T-helper 1 cell treated with Interleukin-12 subunit alpha and Interleukin-12 subunit beta and Interleukin-4 antibody, amounts not matched to agents 30 ng/mL and 1 ng/mL, for 36 hours (primary cell): Measurements from ENCODE around the gene SASH3. TPM values are rescaled to one million over a fixed set of nuclear protein-coding genes. Genes with fewer than 3 reads are reported as not detected.

ENCODE experiments used
- intact Hi-C: fragments of 100-400 bp; cut with micrococcal nuclease; formaldehyde crosslinking; loops from one replicate; pipeline ENCODE4 v1.15.1; 2024
- total RNA-seq: library from RNA; stranded (reverse); gene quantifications from 2 replicates; pipeline ENCODE4 v1.2.3, GENCODE V29; 2022

The SASH3 gene
- total RNA-seq, 1 donor from 2014 or later, result 301 TPM

GRCh38 chrX:129755779-129756650 lies 23.7 kb upstream of the SASH3 start:
- intact Hi-C loops, result loop anchor here (2.0 to 5.0 kb wide), 2 partner anchors 119 to 149 kb away; no protein-coding TSS in a partner anchor

GRCh38 chrX:129759576-129760061 lies 20.1 kb upstream of the SASH3 start:
- intact Hi-C loops, result loop anchor here (1.0 to 5.0 kb wide), 4 partner anchors 10 to 152 kb away; no protein-coding TSS in a partner anchor

DNA sequence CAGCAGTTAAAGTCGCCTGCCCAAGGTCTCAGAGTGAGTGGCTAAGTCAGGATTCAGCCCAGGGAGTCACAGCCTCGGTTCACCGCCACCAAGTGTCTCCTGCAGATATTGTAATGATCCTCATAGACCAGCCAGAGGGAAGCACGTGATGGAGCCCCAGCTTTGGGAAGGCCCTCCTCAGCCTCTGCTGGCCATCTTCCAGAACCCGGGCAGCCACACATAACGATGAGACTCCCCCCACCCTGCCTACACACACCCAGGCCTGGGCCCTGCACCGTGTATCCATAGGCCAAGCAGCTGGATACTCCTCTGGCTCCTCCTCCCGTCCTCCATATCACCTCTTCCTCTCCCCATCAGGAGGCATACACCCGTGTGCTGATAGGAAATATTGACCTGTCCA lies 19.6 kb upstream of the SASH3 start:
- intact Hi-C loops, result no loop called here

GRCh38 chrX:129760981-129761380 lies 18.8 kb upstream of the SASH3 start:
- intact Hi-C loops, result no loop called here

- intact Hi-C loops, result no loop called here
These were observed 18.2 kb upstream of the SASH3 start for GRCh38 chrX:129761596-129761995.

- intact Hi-C loops, result no loop called here
These were observed 17.3 kb upstream of the SASH3 start for GRCh38 chrX:129762448-129762847.

DNA sequence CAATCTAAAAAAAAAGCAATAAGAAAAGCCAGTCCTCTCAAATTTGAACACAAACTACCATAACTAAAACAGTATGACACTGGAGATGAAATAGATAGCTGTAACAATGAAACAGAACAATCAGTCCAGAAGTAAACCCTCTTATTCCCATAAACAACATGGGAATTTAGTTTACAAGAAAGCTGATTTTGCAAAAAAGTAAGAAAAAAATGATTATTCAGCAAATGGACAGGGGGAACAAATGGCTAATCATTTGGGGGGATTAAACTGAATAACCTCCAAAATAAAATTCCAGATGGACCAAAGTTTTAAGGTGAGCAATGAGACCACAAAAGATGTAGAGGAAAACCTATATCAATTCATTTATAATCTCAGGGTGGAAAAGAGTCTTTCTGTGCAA lies 16.1 kb upstream of the SASH3 start:
- intact Hi-C loops, result no loop called here

DNA sequence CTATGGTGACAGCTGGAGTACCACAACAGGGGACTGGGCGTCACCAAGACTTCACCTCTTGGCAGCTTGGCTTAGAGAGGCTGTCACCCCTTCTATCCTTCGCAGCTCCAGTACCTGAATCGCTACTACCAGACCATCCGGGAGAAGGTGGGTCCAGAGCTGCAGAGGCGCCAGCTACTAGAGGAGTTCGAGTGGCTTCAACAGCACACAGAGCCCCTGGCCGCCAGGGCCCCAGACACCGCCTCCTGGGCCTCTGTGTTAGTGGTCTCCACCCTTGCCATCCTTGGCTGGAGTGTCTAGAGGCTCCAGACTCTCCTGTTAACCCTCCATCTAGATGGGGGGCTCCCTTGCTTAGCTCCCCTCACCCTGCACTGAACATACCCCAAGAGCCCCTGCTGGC lies 11.6 kb upstream of the SASH3 start:
- intact Hi-C loops, result no loop called here

DNA sequence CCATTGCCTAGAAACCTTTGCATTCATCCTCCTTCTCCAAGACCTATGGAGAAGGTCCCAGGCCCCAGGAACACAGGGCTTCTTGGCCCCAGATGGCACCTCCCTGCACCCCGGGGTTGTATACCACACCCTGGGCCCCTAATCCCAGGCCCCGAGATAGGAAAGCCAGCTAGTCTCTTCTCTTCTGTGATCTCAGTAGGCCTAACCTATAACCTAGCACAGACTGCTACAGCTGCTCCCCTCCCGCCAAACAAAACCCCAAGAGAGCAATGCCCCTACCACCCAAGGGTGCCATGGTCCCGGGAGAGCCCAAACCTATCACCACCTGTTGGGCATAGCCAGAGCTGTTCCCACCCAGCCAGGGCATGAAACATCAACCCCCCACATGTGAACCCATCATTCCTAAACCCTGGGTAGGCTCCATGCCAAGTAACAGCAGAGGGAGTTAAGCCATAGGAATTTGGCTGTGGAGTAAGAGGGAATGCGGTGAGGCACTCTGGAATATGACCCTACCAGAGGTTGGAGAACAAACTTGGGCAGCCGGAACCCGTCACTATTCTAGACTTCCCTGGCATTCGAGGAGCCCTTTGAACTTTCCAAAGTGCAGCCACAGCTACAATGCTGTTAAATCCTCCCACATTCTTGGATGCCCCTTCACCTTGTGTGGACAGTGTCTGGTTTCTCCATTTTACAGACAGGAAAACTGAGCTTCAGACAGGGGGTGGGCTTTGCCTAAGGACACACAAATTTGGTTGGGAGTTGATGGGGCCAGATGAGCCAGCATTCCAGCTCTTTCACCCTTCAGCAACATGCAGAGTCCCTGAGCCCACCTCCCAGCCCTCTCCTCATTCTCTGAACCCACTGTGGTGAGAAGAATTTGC lies 10.9 kb upstream of the SASH3 start:
- intact Hi-C loops, result loop anchor here (1.0 kb wide), 3 partner anchors 8 to 12 kb away; no protein-coding TSS in a partner anchor

- intact Hi-C loops, result loop anchor here (1.0 kb wide), 3 partner anchors 8 to 12 kb away; no protein-coding TSS in a partner anchor
These were observed 10.1 kb upstream of the SASH3 start for GRCh38 chrX:129769467-129770154.

DNA sequence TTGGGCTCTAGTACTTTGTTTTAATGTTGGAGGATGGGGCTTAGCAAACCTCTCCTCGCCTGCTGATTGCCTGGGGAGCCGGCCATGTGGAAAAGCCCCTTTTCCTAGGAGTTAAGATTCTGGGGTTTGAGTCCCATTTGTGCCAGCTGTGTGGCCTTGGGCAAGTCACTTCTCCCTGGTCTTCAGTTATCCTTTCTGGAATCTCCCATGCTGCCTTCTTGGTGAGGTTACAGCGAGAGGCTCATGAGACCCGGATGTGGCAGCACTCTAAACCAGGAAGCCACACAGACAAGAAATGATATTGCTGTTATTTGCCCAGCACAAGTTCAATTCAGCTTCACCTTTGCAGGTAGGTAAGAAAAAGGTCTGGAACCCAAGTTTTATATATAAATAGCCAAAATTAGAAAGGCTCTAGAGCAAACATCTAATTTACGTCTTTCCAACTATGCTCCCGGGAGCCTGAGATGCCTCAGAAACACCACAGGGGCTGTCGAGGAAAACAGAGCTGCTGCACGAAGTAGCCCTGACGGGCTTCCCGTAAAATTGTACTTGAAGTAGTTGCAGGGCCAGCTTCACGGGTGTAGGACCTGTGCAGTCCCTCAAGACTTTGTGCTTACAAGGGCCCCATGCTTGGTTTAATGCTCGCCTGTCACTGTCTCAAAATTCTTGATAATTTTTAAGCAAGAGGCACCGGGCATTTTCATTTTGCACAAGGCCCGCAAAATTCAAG lies 8.3 kb upstream of the SASH3 start:
- intact Hi-C loops, result no loop called here

- intact Hi-C loops, result loop anchor here (1.0 kb wide), 1 partner anchor 8 kb away; no protein-coding TSS in a partner anchor
These were observed 6.8 kb upstream of the SASH3 start for GRCh38 chrX:129772796-129773431.

- intact Hi-C loops, result loop anchor here (1.0 kb wide), 1 partner anchor 7 kb away; no protein-coding TSS in a partner anchor
These were observed 5.9 kb upstream of the SASH3 start for GRCh38 chrX:129773649-129774458.

- intact Hi-C loops, result loop anchor here (1.0 to 5.0 kb wide), 4 partner anchors 8 to 490 kb away; partner anchors contain the start of genes BCORL1 and ZNF280C
These were observed 2.3 kb upstream of the SASH3 start for GRCh38 chrX:129777218-129778030.

GRCh38 chrX:129779086-129779672 lies 570 bp upstream of the SASH3 start:
- intact Hi-C loops, result loop anchor here (2.0 to 5.0 kb wide), 2 partner anchors 204 to 488 kb away; partner anchors contain the start of genes BCORL1 and ZNF280C

DNA sequence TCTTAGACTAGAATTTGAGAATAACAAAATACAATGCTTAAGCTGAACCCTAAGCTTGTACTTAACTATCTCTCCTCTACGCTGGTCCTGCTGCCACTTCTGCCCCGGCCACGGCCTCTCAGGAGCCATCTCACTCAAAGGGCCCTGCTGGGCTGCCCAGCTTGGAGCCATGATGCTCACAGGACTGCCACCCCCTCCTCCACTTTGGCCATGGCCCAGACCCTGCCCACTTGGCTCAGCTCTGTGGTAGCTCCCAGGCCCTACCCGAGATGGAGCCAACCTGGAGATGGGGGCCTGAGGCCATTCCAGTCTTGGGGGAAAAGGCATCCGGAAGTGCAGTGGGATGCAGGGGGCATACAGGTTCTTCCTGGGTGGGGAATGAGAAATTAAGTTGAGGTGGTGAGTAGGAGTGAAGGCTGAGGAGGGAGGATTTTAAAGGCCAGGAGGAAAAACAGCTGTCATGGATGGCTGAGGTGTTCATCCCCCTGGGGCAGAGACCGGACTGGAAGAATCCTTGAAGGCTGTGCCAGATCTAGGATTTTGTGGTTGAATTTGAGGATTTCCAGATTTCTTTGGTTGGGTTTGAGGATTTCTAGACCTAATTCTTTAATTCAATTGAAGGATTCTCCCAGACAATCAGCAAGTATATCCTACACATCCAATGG lies 824 bp downstream of the SASH3 start:
- intact Hi-C loops, result loop anchor here (1.0 to 5.0 kb wide), 11 partner anchors 7 to 390 kb away; partner anchors contain the start of genes RAB33A and UTP14A
